HL-60 (cell line): ENCODE measurements around the gene ODC1.
A peak's percentile ranks its signal among the peaks of the same experiment; 100 is the strongest.

ENCODE experiments used
- DNase-seq, 2 experiments: peaks; one replicate each; pipeline ENCODE4 v3.0.0-alpha.2; 2010 to 2020; ENCODE audit warnings: low read depth in 1 of 2, low spot score in 1 of 2
- H3K27ac ChIP-seq: fragments of 250-450 bp; sonication (Bioruptor Pico); replicated peaks from 2 replicates; pipeline ENCODE4 v1.5.1; 2020; ENCODE audit warnings: mild to moderate bottlenecking, moderate library complexity
- H3K27me3 ChIP-seq: fragments of 250-450 bp; sonication (Bioruptor Pico); 2 replicates; pipeline ENCODE4 v1.5.1; 2021; ENCODE audit warnings: mild to moderate bottlenecking, moderate library complexity; ENCODE audit not compliant: insufficient read depth, poor library complexity, severe bottlenecking
- H3K4me3 ChIP-seq: replicated peaks from 2 replicates; pipeline ENCODE4 v1.5.1; 2011; ENCODE audit warnings: mild to moderate bottlenecking, control low read depth, low read length; ENCODE audit not compliant: insufficient read depth
- CTCF ChIP-seq: IDR thresholded peaks from one replicate; pipeline ENCODE4 v1.5.1; 2011; ENCODE audit warnings: low read length, control low read depth, inconsistent platforms; ENCODE audit not compliant: insufficient read depth
- GABPA ChIP-seq: IDR thresholded peaks from 2 replicates; pipeline ENCODE4 v1.6.1; 2012; ENCODE audit warnings: low read depth
- POLR2AphosphoS5 ChIP-seq: IDR thresholded peaks from 2 replicates; pipeline ENCODE4 v1.6.1; 2012; ENCODE audit warnings: low read depth
- REST ChIP-seq: IDR thresholded peaks from 2 replicates; pipeline ENCODE4 v1.6.1; 2012; ENCODE audit warnings: low read depth; ENCODE audit not compliant: insufficient replicate concordance
- SPI1 ChIP-seq: IDR thresholded peaks from 2 replicates; pipeline ENCODE4 v1.6.1; 2012; ENCODE audit warnings: low read depth, mild to moderate bottlenecking, borderline replicate concordance

Gene ODC1

DNA sequence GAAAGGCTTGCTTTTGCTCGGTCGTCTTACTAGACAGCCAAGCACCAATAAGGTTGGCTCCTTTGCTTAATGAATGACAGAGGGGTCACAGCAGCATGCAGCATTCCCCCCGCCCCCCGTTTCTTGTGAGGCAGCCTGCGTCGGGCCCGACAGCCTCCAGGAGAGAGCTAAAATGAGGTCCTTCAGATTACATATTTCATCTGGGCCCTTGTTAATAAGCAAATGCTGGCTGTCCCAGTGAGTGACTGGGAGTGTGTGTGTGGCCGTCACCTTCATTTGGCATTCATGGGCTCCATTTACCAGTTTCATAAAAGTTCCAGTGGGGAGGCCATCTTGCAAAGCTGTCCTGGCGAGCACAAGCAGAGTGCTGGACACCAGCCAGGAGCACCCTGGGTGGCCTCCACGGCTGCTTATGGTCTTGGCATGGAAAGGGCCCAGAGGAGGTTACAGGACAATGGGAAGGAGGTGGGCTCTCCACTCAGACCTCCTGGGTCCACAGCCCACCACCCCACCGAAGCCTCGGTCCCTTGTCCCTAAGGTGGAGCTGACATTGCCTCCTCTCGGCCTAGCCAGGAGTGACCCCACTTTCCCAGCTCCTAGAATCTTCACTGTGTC, 37.2 kb downstream of the ODC1 start:
- Histone ChIP-seq H3K27ac (peak overlapping the region; percentile 53), H3K4me3 (no peak overlapping the region), H3K27me3 (no peaks in the 10 kb centered on the region)
- TF ChIP-seq REST (no peak), POLR2AphosphoS5 (no peak), CTCF (no peak), GABPA (no peak), SPI1 (no peak)
- no peak for DNase-seq

- no peaks in the 10 kb centered on the region for H3K27me3 ChIP-seq
- peak; percentile 83 for TF ChIP-seq SPI1
- peak; percentile 33; the same call in 1 of the 2 replicates for TF ChIP-seq POLR2AphosphoS5
- TF ChIP-seq CTCF = no peak
- TF ChIP-seq GABPA = no peak
- no peak for TF ChIP-seq REST
- no peak overlapping the region for H3K4me3 ChIP-seq
- peak; percentile 75 to 77 for DNase-seq
- H3K27ac ChIP-seq = peak overlapping the region; percentile 63
These were observed 37.9 kb downstream of the ODC1 start for GRCh38 chr2:10410001-10410822.

DNA sequence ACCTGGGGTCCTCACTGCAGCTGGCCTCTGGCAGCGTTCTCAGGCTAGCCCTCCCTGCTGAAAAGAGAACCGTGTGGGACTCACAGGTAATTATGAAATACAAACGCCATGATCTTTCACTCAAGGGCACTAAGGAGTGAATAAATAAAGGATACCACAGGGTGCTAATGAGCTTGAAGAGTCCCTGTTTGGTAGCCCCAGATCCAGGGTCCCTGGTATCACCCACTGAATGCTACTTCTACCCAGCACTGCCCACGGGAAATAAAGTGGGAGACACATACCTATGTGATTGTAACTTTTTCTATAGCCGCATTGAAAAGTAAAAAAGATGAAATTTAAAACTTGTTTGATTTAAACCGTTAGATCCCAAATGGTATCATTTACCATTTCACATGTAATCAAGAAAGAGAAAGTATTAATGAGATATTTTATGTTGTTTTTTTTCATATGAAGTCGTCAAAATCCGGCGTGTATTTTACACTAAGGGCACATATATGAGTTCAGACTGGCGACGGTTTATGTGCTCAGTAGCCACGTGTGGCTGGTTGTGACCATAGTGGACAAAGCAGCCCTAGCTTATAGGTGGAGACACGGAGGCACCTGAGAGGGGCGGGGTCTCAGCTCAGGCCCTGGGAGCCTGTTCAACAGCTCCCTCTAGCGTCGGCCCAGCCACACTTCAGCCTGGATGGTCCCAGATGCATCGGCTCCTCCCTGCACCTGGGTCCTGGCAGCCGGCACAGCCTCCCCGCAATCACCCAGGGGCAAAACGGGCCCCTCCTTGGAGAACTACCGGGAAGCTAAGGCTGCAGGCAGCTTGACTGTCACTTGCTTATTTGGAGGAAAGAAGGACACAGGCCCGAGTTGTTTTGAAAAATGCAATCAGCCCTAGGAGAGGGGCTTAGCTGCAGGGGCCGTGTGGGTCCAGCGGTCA, 39.2 kb downstream of the ODC1 start:
- no peak overlapping the region for H3K4me3 ChIP-seq
- H3K27ac ChIP-seq = peak overlapping the region; percentile 75
- DNase-seq = peak; percentile 85 to 88
- H3K27me3 ChIP-seq = no peaks in the 10 kb centered on the region
- TF ChIP-seq GABPA (no peak), SPI1 (no peak), CTCF (peak; percentile 91), POLR2AphosphoS5 (0 out of 2 replicates have a peak, but pooled peaks have one; percentile 52), REST (no peak)
